Renal cortex interstitium (tissue), 11 donors: ENCODE results near the gene LRSAM1. TPM values are rescaled to one million over a fixed set of nuclear protein-coding genes. Genes with fewer than 3 reads are reported as not detected.

Experiments
- DNase-seq, 11 donors: peaks; one replicate each; pipeline ENCODE4 v3.0.0-alpha.2; 2013; ENCODE audit warnings: low read depth in 9 of 11, low spot score in 4 of 11; ENCODE audit errors: extremely low read depth in 1 of 11
- polyA plus RNA-seq, 3 donors: library from polyadenylated mRNA; unstranded; fragments of 120-200 nt; gene quantifications; one replicate each; pipeline ENCODE4 v1.2.1, GENCODE V29; 2013; ENCODE audit not compliant: insufficient read length in 3 of 3

Gene LRSAM1
- polyA plus RNA-seq, 3 donors: 16.4 to 24.9 (median 17.8) TPM

DNA sequence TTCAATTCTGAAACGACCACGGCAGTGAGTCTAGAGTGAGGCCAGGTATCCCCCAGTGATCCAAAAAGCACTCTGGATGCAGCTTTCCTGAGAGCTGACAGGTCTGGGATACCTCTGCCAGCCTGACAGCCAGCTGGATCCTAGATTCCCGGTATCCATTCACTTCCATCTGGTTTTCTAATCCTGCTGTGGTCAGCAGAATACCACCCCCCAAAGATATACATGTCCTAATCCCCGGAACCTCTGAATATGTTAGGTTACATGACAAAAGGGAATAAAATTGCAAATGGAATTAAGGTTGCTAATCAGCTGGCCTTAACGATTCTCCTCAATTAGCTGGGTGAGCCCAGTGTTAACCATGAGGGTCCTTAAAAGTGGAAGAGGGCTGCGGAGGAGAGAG lies 28.5 kb upstream of the LRSAM1 start:
- no peak for DNase-seq

DNA sequence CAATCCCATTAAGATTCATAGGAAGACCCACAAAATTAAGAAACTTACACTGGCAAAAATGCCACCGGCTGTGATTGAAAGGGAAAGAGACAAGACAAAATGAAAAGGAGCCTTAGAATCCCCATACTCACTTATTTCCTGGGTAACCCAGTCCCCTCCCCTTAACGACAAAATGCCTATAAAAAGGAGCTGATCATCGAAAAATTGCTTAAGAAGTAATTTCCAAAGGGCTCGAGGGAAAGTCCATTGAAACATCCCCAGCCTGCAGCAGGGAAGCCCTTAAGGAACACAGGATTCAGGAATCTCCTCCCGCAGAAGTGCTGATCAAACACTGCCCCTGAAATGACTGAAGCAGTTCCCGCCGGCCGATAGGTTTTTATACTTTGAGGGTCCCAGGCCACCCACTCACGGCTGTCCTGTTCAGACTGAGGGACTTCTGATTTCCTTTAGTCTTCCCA lies 27.8 kb upstream of the LRSAM1 start:
- peak in 2 of 11 donors; percentile 10 to 19 for DNase-seq

DNA sequence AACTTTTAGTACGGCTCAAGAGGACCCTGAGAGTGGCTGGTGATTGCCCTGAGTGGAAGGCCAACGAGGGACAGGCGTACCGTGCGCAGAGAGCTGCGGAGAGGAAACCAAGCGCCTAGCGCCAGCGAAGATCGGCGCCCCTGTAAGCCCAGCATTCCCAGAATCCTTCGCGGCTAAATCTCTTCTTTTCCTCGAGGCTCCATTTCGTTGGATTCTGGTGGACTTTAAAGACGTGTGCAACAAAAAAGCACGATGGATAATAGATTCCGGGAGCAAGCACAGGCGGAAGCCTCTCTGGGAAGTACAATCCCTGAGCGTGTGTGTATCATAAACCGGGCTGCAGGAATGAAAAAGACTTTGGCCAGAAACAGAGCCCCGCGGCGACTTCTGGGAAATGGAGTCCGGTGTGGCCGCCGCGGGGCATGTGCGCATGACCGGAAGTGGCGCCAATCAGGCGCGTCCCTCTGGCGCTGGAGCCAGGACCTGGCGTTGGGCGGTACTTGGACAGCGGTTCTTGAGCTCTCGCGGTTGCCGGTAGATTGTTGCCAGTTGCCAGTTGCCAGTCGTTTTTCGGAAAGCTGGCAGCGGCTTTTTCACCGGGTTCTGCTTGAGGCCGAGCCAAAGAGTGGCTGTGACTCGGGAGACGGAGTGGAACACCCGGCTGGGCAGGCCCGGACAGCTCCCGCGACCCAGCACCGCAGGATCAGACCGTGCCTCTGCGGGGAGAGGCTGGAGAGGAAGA lies 27.2 kb upstream of the LRSAM1 start, which contains the start of gene ZNF79:
Gene ZNF79, plus strand, starts transcription at position 449 of the 742 bp plus-strand sequence. CDS start 406 bp downstream, outside the sequence.
- peak; percentile 84 to 96 (median 89) for DNase-seq

DNA sequence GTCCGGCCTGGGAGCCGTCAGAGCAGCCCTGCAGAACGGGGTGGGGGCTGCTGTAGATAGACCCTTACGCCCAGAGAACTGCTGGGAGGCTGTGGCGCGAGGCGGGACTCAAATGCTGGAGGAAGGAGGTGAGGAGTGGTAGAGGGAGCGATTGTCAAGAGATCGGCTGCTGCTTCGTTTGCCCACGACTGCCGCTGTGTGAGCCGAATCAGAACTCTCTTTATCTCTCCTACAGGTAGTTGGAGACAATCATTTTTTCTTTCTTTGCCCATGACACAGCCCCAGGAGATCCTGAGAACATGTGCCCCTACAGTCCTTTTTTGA lies 26.7 kb upstream of the LRSAM1 start:
- DNase-seq: peak in 2 of 11 donors; percentile 4 to 12

DNA sequence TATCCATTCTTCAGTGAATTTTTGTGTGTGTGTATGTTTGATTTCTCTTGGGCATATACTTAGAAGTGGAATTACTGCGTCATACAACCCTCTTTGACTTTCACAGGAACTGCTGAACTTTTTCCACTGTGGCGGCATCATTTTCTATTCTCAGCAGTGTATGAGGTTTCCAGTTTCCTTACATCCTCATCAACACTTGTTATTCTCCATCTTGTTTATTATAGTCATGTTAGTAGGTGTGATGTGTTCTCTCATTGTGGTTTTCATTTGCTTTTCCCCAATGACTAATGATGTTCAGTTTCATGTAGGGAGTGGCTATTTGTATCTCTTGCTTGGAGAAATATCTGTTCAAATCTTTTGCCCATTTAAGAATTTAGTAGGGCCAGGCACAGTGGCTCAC lies 24.6 kb upstream of the LRSAM1 start:
- DNase-seq: no peak

DNA sequence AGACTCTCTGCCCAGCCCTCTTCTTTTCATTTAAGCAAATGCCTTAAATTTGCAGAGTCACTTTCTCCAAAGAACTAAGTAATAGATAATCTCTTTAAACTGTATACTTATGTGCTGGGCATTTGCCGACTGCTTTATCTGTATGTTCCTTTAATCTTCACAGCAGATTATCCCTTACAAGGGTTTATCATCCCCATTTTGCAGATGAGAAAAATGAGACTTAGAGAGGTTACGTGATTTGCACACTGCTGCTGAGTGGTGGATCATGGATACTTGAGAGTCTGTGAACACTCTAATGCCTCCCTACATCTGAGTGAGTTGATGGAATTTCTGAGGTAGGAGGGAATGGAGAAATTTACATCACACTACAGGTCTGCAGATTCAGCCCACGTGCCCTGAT lies 23.0 kb upstream of the LRSAM1 start:
- DNase-seq: no peak

DNA sequence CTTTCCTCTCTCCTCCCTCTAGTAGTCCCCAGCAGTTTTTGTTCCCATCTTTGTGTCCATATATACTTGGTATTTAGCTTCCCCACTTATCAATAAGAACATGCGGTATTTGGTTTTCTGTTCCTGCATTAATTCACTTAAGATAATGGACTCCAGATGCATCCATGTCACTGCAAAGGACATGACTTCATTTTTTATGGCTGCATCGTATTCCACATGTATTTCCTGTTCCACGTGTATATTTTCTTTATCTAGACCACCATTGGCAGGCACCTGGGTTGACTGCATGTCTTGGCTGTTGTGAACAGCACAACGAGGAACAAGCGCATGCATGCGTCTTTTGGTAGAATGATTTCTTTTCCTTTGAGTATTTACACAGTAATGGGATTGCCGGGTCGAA lies 20.9 kb upstream of the LRSAM1 start:
- no peak for DNase-seq

DNA sequence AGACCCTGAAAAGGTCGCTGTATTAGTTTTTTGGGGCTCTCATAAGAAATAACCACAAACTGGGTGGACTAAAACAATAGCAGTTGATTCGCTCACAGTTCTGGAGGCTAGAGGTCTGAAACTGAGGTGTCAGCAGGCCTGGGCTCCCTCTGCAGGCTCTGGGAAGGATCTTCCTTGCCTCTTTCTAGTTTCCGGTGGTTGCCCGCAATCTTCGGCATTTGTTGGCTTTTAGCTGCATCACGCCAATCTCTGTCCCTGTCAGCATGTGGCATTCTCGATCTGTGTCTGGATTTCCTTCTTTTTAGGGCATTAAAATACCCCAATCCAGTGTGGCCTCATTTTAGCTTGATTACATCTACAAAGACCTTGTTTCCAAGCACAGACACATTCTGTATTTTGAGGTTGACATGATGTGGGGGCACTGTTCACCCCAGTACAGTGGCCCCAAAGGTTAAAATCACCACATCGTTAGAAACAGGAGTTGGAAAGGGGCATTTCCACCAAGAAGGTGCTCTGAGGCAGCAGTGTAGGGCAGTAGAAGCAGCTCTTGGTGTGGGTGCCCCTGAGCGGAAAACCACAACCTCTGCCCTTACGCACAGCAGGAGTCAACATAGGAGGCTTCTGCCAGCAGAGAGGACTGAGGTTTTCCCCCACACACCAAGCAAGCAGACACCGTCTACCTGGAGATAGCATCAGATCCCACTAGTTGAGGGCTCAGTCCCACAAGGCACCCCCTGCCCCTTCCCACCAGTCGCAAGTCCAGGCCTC lies 13.6 kb upstream of the LRSAM1 start:
- DNase-seq: no peak

DNA sequence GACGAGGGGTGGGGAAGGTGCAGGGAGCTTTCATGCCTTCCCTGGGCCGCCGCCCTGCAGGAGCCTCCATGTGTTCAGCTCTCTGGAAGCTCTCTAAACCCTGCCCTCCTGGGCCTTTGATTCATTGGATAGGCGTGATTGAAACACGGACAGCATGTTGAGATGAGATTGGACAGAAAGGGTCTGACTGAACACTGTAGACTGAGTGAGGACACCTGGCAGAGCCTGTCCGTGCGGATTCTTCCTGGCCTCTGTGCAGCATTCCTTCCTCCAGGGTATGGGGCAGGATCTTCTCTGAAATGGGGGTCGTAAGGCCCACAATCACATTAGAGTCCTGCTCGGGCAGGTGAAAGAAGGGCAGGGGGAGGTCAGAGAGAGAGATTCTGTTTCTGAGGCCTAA lies 12.9 kb upstream of the LRSAM1 start:
- DNase-seq: no peak

DNA sequence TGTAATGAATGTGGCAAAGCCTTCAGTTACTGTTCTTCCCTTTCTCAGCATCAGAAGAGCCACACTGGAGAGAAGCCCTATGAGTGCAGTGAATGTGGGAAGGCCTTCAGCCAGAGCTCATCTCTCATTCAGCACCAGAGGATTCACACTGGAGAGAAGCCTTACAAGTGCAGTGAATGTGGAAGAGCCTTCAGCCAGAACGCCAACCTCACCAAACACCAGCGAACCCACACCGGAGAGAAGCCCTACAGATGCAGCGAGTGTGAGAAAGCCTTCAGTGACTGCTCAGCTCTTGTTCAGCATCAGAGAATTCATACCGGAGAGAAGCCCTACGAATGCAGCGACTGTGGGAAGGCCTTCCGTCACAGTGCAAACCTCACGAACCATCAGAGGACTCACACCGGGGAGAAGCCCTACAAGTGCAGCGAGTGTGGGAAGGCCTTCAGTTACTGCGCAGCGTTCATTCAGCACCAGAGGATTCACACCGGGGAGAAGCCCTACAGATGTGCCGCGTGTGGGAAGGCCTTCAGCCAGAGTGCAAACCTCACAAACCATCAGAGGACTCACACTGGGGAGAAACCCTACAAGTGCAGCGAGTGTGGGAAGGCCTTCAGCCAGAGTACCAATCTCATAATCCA lies 6.9 kb upstream of the LRSAM1 start:
- DNase-seq: no peak

DNA sequence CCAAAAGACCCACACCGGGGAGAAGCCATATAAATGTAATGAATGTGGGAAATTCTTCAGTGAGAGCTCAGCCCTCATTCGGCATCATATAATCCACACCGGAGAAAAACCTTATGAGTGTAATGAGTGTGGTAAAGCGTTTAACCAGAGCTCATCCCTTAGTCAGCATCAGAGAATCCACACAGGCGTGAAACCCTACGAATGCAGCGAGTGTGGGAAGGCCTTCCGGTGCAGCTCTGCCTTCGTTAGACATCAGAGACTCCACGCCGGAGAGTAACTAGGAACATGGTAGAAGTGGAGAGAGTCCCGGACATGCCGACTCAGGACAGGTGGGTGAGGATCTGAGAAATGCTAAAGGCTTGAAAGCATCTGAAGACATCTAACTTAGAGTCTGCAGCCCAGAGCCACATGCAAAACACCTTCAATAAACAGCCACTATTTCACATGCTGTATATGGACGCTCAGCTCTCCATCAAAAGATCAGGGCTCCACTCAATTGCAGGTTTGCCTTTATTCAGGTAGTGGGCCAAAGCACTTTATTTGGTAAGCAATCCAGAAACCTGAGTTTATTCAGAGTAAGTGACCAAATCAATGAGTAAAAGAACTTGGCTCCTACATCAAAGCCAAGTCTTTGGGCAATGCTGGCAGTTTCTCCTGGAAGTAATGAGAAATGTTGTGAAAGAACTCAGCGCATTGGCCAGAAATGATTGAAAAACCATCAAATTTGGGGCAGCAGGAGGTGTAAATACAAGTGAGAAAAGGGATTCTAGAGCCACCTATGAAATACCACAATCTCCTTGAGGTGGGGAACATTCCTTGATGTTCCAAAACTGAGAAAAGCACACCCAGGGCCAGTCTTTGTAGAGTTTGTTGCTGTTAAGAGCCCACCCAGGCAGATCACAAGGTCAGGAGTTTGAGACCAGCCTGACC lies 6.1 kb upstream of the LRSAM1 start:
- no peak for DNase-seq

DNA sequence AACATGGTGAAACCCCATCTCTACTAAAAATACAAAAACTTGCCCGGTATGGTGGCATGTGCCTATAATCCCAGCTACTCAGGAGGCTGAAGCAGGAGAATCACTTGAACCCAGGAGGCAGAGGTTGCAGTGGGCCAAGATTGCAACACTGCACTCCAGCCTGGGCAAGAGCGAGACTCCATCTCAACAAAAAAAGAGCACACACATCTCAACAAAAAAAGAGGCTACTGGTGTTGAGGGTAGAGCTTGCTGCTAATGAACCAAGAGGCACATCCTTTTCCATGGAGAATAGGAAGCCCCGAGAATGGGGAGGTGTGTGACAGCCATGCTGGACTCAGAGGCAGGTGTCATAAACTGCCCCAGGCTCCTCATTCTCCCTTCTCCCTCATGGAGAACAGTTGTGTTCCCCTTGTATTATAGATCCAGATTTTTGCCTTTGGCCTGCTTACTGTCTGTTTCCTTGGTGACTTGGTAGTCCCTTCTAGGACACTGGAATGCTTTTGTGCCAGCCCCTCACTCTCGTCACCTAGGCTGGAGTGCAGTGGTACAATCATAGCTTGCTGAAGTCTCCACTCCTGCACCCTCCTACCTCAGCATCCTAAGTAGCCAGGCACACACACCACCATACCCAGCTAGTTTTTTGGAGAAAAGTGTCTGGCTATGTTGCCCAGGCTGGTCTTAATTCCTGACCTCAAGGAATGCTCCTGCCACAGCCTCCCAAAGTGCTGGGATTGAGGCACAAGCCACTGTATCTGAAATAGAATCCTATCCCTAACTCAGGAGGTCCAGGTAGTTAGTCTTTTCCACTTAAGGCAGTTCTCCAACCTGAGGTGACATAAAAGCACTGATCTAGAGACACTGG lies 5.2 kb upstream of the LRSAM1 start:
- DNase-seq: no peak

DNA sequence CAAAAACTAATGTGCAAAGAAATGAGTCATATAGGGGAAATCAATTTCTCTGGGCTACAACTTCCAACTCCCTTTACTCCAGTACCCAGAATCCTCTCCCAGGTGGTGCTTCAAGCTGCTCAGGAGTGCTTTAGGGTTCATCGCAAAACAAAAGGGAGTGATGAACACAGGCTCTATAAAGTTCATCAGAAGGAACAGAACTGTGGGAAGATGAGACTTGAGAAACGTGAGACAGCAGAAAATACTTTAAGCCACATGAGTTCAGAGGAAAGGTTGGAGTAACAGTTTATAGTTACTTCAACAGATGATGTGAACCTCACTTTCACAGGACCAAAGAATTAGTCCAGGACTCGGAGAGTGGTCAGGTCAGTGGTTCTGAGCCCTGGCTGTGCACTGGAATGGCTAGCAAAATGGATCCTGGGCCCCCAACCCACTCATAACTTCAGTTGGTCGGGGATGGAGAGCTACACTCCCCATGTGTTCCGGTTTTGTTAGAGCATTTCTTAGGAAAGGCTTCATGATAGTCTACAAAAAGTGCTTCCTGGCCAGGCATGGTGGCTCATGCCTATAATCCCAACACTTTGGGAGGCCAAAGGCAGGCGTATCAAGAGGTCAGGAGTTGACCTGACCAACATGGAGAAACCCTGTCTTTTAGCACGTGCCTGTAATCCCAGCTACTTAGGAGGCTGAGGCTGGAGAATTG lies 4.4 kb upstream of the LRSAM1 start:
- DNase-seq: no peak

DNA sequence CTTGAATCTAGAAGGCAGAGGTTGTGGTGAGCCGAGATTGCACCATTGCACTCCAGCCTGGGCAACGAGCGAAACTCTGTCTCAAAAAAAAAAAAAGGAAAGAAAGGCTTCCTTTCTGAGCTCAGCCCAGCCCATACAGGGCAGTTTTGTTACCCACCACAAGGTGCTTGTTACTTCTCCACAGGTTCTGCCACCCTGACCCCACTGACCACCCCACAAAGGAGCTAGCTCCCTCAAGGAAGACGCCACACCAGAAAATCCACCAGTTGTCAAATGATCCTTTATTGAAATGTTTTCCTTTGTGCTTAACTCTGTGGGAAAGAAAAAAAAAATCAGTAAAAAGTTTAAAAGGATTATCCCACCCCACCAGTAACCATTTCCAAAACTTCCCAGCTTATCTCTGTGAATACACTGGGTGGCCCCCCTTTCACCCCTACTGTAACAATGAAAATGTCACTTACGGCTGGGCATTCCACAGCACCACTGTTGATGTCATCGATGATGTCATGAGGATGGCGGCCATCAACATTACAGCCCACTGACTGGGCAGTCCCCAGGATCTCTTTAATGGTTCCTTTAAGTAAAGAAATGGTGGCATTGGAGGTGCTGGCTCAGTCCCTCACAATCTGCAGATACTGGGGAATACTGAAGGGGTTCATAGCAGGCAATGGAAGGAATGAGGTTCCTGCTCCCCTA lies 3.7 kb upstream of the LRSAM1 start:
- no peak for DNase-seq

DNA sequence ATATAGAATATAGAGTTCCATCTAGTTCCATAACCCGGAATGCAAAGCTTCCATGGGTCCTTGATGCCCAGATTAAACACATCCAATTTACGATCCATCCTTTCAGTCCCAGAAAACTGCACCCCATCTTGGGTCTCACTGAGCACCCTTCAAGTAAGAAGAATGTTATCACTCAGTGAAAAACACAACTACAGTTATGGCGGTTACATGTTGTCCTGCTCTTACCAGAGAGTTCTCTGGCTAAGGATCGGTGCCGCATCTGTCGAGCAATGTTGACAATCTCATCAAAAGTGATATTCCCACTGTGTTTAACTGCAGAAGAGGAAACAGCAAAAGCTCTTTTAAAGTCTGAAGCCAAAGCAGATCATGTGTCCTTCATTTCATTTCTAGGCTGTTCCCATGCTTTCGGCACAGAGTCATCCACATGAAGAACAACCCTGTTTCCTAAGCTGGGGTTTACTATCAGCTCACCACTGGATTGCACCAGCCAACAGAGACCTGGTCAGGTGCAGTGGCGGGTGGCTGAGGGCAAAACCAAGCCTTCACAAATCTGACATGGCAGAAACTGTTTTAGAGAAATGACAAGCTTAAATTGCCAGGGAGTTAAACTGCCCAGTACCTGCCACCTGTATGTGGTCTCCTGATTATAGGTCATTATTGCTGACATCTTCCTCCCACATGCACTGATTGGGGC lies 3.1 kb upstream of the LRSAM1 start:
- DNase-seq: no peak

DNA sequence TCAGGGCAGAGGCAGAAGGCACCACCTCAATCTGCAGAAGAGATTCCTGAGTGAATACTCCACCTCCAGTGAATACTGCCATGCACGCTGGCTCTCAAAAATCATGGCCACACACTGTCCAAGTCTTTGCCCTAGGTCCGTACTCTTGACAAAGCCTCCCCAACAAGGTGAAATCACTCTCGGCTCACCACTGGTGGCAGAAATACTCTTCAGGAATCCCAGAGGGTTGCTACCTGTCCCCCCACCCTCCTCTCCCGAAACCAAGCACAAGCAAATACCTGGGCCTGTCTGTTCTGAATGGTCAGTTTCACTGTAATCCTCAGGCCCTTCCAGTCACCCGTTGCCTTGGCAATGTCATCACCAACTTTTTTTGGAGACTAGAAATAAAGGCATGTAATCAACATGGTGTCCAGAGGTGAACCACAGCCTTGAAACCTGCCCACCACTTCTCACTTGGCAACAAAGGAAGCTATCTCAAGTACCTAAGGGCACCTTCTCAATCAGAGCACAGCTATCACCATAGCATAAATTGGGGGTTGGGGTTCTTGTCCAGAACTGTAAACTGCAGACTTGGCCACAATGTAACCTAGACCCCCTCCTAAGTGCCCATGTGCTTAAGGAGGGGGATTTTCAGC lies 1.9 kb upstream of the LRSAM1 start:
- DNase-seq: no peak
